ENCODE data around the gene MIDN. TPM values are rescaled to one million over a fixed set of nuclear protein-coding genes. Genes with fewer than 3 reads are reported as not detected.

MIDN gene
- polyA plus RNA-seq, 1 donor from 2014 or later: 24.8 TPM

- Histone ChIP-seq H3K36me3 (ENCODE audit: insufficient read depth, low read length) (no peaks in the 10 kb centered on the region), H3K4me2 (ENCODE audit: low read length) (no peak overlapping the region)
Observed at GRCh38 chr19:1296078-1296477, 47.7 kb downstream of the MIDN start.

GRCh38 chr19:1296575-1297271 is 48.3 kb downstream of the MIDN start:
- Histone ChIP-seq H3K36me3 (ENCODE audit: insufficient read depth, low read length) (no peaks in the 10 kb centered on the region), H3K9me3 (ENCODE audit: low read length) (no peaks in the 10 kb centered on the region), H2AFZ (ENCODE audit: low read depth, low read length) (no peak overlapping the region), H3K27ac (ENCODE audit: low read length) (no peak overlapping the region), H3K9ac (ENCODE audit: low read length) (no peak overlapping the region), H3K4me2 (ENCODE audit: low read length) (no peak overlapping the region), H4K20me1 (ENCODE audit: insufficient read depth) (no peaks in the 10 kb centered on the region), H3F3A (ENCODE audit: insufficient read depth, low read length, poor library complexity, severe bottlenecking) (no peaks in the 10 kb centered on the region), H3K9me2 (ENCODE audit: insufficient read depth, low read length) (no peaks in the 10 kb centered on the region), H3K27me3 (ENCODE audit: insufficient read depth, low read depth, low read length) (no peaks in the 10 kb centered on the region), H3K4me3 (ENCODE audit: low read length) (no peak overlapping the region), H3K79me2 (replicated peaks; ENCODE audit: insufficient read depth, low read length) (peaks cover 7% of the 10 kb centered on the region)
- TF ChIP-seq SMC3 (conservative IDR thresholded peaks at IDR 0.05; ENCODE audit: poor library complexity) (no peak), TAF1 (IDR thresholded peaks at IDR 0.05; ENCODE audit: low read depth) (no peak), EZH2 (IDR thresholded peaks at IDR 0.05; ENCODE audit: borderline replicate concordance, insufficient read depth, low read length, poor library complexity, severe bottlenecking) (no peak), POLR2AphosphoS5 (IDR thresholded peaks at IDR 0.05) (no peak), MXI1 (conservative IDR thresholded peaks at IDR 0.05; ENCODE audit: poor library complexity, severe bottlenecking) (no peak), REST (IDR thresholded peaks at IDR 0.05; ENCODE audit: borderline replicate concordance) (no peak), CTCF (IDR thresholded peaks at IDR 0.05; ENCODE audit: poor library complexity, severe bottlenecking) (no peak), RAD21 (conservative IDR thresholded peaks at IDR 0.05) (no peak), EP300 (conservative IDR thresholded peaks at IDR 0.05; ENCODE audit: poor library complexity, severe bottlenecking) (no peak)

More at GRCh38 chr19:1296078-1296477, 47.7 kb downstream of the MIDN start:
- no peak overlapping the region for H3K27ac ChIP-seq (ENCODE audit: low read length)
- H2AFZ ChIP-seq (ENCODE audit: low read depth, low read length): no peak overlapping the region
- H3K27me3 ChIP-seq (ENCODE audit: insufficient read depth, low read depth, low read length): no peaks in the 10 kb centered on the region
- H3K9me3 ChIP-seq (ENCODE audit: low read length): no peaks in the 10 kb centered on the region
- no peaks in the 10 kb centered on the region for H4K20me1 ChIP-seq (ENCODE audit: insufficient read depth)
- H3F3A ChIP-seq (ENCODE audit: insufficient read depth, low read length, poor library complexity, severe bottlenecking): no peaks in the 10 kb centered on the region
- peaks cover 9% of the 10 kb centered on the region for H3K79me2 ChIP-seq (replicated peaks; ENCODE audit: insufficient read depth, low read length)
- H3K9me2 ChIP-seq (ENCODE audit: insufficient read depth, low read length): no peaks in the 10 kb centered on the region
- TF ChIP-seq EZH2 (IDR thresholded peaks at IDR 0.05; ENCODE audit: borderline replicate concordance, insufficient read depth, low read length, poor library complexity, severe bottlenecking): no peak
- H3K9ac ChIP-seq (ENCODE audit: low read length): no peak overlapping the region
- no peak overlapping the region for H3K4me3 ChIP-seq (ENCODE audit: low read length)
